Astrocyte (in vitro differentiated cells and primary cell): ENCODE results near the gene LAMP1. TPM values are rescaled to one million over a fixed set of nuclear protein-coding genes. Genes with fewer than 3 reads are reported as not detected.

ENCODE experiments used
- DNase-seq: peaks from one replicate; pipeline ENCODE4 v3.0.0-alpha.2; 2010; ENCODE audit warnings: low read depth
- FAIRE-seq: peaks from 2 replicates; lab custom pipeline; 2011; peaks lifted over from hg19 to GRCh38; lab: Jason Lieb, UNC
- H2AFZ ChIP-seq: 2 replicates; pipeline ENCODE4 v1.6.0; 2012; ENCODE audit warnings: low read depth, low read length, inconsistent platforms
- H3K27ac ChIP-seq: 2 replicates; pipeline ENCODE4 v1.5.1; 2011; ENCODE audit warnings: low read depth, low read length, inconsistent platforms
- H3K27me3 ChIP-seq: 2 replicates; pipeline ENCODE4 v1.6.0; 2011; ENCODE audit warnings: low read length, inconsistent platforms; ENCODE audit not compliant: insufficient read depth
- H3K36me3 ChIP-seq: 2 replicates; pipeline ENCODE4 v1.5.1; 2011; ENCODE audit warnings: low read length, inconsistent platforms; ENCODE audit not compliant: insufficient read depth
- H3K4me1 ChIP-seq: 2 replicates; pipeline ENCODE4 v1.5.1; 2011; ENCODE audit warnings: low read length, inconsistent platforms; ENCODE audit not compliant: insufficient read depth
- H3K4me2 ChIP-seq: 2 replicates; pipeline ENCODE4 v1.6.0; 2012; ENCODE audit warnings: low read length, inconsistent platforms
- H3K4me3 ChIP-seq: 2 replicates; pipeline ENCODE4 v1.5.1; 2011; ENCODE audit warnings: low read depth, mild to moderate bottlenecking, low read length, inconsistent platforms; ENCODE audit not compliant: insufficient read depth
- H3K79me2 ChIP-seq: 2 replicates; pipeline ENCODE4 v1.6.0; 2012; ENCODE audit warnings: mild to moderate bottlenecking, low read length, inconsistent platforms; ENCODE audit not compliant: insufficient read depth
- H3K9ac ChIP-seq: 2 replicates; pipeline ENCODE4 v1.6.0; 2012; ENCODE audit warnings: mild to moderate bottlenecking, low read length, inconsistent platforms
- H3K9me3 ChIP-seq: 2 replicates; pipeline ENCODE4 v1.5.1; 2012; ENCODE audit warnings: low read depth, mild to moderate bottlenecking, low read length, inconsistent platforms; ENCODE audit not compliant: insufficient read depth
- H4K20me1 ChIP-seq: 2 replicates; pipeline ENCODE4 v1.6.0; 2012; ENCODE audit warnings: low read length, inconsistent platforms; ENCODE audit not compliant: insufficient read depth
- H3K27ac Mint-ChIP-seq: one replicate; pipeline ENCODE4 v1.8.0; 2021; ENCODE audit warnings: mild to moderate bottlenecking, mixed read lengths; ENCODE audit not compliant: unreplicated experiment
- H3K27me3 Mint-ChIP-seq: one replicate; pipeline ENCODE4 v1.8.0; 2021; ENCODE audit warnings: low read depth, mixed read lengths; ENCODE audit not compliant: unreplicated experiment
- H3K36me3 Mint-ChIP-seq: one replicate; pipeline ENCODE4 v1.8.0; 2021; ENCODE audit warnings: low read depth, mixed read lengths; ENCODE audit not compliant: unreplicated experiment
- H3K4me1 Mint-ChIP-seq: one replicate; pipeline ENCODE4 v1.8.0; 2021; ENCODE audit warnings: low read depth, mixed read lengths; ENCODE audit not compliant: unreplicated experiment
- H3K4me3 Mint-ChIP-seq: one replicate; pipeline ENCODE4 v1.8.0; 2021; ENCODE audit warnings: mild to moderate bottlenecking, moderate library complexity, mixed read lengths; ENCODE audit not compliant: unreplicated experiment
- H3K9me3 Mint-ChIP-seq: one replicate; pipeline ENCODE4 v1.8.0; 2021; ENCODE audit warnings: mild to moderate bottlenecking, mixed read lengths; ENCODE audit not compliant: unreplicated experiment
- EZH2 ChIP-seq: IDR thresholded peaks from 2 replicates; pipeline ENCODE4 v1.6.1; 2012; ENCODE audit warnings: mild to moderate bottlenecking, low read length, inconsistent platforms; ENCODE audit not compliant: insufficient read depth
- total RNA-seq: library from RNA; stranded (reverse); gene quantifications from 2 replicates; pipeline ENCODE4 v1.2.1, GENCODE V29; 2021
- TF ChIP-seq, protein P1 (sequence below): IDR thresholded peaks from 2 replicates; pipeline ENCODE4 v1.5.1; 2011; ENCODE audit warnings: low read depth, mild to moderate bottlenecking, inconsistent platforms, low read length, moderate library complexity; ENCODE audit not compliant: insufficient read depth

LAMP1 gene
- total RNA-seq, 1 donor from 2014 or later, result 313 TPM

DNA sequence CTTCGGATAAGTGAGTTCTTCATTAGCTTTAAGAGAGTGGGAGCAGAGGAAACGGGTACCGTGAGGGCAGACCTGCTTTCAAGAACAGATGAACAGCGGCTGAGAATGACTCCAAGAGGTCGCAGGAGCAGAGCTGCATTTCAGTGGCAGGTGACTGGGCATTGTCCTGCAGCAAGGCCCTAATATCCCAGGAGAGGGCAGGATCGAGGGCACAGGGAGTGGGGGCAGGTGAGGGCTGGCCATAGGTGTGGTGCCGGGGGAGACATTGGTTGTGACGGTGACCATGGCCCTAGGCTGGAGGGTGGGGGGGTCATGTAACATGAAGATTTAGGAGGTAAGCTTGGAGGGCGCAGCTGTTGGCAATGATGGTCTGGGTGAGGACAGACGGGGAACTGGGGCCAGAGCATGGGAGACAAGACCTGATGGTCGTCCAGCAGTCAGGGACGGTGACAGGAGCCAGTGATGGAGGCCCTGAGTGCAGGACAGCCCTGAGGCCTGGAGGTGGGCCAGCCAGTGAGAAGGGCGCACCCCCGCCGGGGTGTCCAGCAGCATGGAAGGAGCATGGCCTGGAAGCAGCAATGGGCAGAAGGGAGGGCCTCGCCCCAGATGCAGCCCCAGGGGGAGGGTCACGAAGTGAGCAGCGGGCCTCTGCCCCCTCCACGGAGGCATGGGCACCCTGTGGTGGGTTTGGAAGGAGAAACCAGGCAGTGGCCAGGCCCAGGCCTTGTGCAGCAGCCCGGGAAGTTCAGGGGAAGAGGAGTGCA, 29.2 kb upstream of the LAMP1 start:
- H3K27ac Mint-ChIP-seq, result no peak overlapping the region
- Histone ChIP-seq H3K36me3 (peaks cover 17% of the 10 kb centered on the region), H3K9ac (no peak overlapping the region), H3K4me1 (no peaks in the 10 kb centered on the region), H3K79me2 (no peaks in the 10 kb centered on the region), H4K20me1 (no peaks in the 10 kb centered on the region), H3K27me3 (no peaks in the 10 kb centered on the region), H3K4me3 (no peak overlapping the region), H3K9me3 (no peaks in the 10 kb centered on the region), H2AFZ (no peak overlapping the region), H3K27ac (no peak overlapping the region), H3K4me2 (no peak overlapping the region)
- H3K4me1 Mint-ChIP-seq, result no peaks in the 10 kb centered on the region
- peaks cover 14% of the 10 kb centered on the region for H3K36me3 Mint-ChIP-seq
- H3K27me3 Mint-ChIP-seq, result no peaks in the 10 kb centered on the region
- H3K9me3 Mint-ChIP-seq, result no peaks in the 10 kb centered on the region
- DNase-seq (no peak), FAIRE-seq (no peak)
- no peak for TF ChIP-seq EZH2
- TF ChIP-seq, protein P1, sequence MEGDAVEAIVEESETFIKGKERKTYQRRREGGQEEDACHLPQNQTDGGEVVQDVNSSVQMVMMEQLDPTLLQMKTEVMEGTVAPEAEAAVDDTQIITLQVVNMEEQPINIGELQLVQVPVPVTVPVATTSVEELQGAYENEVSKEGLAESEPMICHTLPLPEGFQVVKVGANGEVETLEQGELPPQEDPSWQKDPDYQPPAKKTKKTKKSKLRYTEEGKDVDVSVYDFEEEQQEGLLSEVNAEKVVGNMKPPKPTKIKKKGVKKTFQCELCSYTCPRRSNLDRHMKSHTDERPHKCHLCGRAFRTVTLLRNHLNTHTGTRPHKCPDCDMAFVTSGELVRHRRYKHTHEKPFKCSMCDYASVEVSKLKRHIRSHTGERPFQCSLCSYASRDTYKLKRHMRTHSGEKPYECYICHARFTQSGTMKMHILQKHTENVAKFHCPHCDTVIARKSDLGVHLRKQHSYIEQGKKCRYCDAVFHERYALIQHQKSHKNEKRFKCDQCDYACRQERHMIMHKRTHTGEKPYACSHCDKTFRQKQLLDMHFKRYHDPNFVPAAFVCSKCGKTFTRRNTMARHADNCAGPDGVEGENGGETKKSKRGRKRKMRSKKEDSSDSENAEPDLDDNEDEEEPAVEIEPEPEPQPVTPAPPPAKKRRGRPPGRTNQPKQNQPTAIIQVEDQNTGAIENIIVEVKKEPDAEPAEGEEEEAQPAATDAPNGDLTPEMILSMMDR, result no peak
- no peak overlapping the region for H3K4me3 Mint-ChIP-seq

DNA sequence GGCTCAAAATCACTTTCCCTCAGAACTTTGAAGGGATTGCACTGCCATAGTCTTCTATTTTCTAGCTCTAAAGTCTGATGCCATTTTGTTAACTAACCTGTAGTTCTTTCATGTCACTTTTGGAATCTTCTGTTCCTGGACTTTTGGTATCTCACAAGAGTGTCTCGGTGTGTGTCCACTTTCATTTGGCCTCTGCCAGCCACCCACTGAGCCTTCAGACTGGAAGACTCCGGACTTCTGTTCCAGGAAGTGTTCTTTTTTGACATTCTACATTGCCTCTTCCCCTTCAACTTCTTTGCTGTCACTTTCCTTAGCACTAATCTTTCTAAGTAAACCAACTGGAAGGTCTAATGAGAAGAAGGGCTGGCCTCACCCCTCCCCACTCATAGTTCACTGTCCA, 25.0 kb upstream of the LAMP1 start:
- no peaks in the 10 kb centered on the region for H3K9me3 ChIP-seq
- H3K4me3 ChIP-seq, result no peak overlapping the region
- H3K79me2 ChIP-seq, result no peaks in the 10 kb centered on the region
- no peak overlapping the region for H2AFZ ChIP-seq
- H3K9me3 Mint-ChIP-seq, result no peaks in the 10 kb centered on the region
- DNase-seq (no peak), FAIRE-seq (no peak)
- peaks cover 14% of the 10 kb centered on the region for H3K4me1 ChIP-seq
- no peak overlapping the region for H3K4me2 ChIP-seq
- H3K27me3 ChIP-seq, result no peaks in the 10 kb centered on the region
- H3K36me3 ChIP-seq, result no peaks in the 10 kb centered on the region
- H3K27ac ChIP-seq, result no peak overlapping the region
- no peak overlapping the region for H3K27ac Mint-ChIP-seq
- H3K27me3 Mint-ChIP-seq, result no peaks in the 10 kb centered on the region
- peaks cover 19% of the 10 kb centered on the region for H3K36me3 Mint-ChIP-seq
- H4K20me1 ChIP-seq, result no peaks in the 10 kb centered on the region
- no peak overlapping the region for H3K9ac ChIP-seq
- H3K4me3 Mint-ChIP-seq, result no peak overlapping the region
- peaks cover 16% of the 10 kb centered on the region for H3K4me1 Mint-ChIP-seq
- TF ChIP-seq, protein P1, result no peak
- no peak for TF ChIP-seq EZH2

DNA sequence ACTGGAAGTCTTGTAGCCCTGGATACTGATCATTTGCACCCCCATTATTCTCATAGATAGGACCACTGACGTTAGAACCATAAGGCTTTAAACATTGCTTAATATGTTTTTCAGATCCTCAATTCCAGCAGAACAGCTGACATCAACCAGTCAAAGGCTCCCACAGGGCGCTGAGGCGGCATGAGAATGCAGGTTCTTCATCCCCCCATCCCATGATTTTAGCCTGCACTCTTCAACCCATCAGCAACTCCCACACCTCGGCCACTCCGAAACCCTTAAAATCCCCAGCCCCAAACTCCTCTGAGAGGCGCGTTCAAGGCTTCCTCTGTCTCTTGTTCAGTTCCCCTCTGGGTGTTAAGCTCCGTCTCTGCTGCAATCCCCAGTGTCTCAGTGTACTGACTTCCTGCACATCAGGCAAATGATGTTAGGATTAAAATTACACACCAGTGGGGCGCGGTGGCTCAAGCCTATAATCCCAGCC, 24.3 kb upstream of the LAMP1 start:
- no peaks in the 10 kb centered on the region for H3K79me2 ChIP-seq
- H2AFZ ChIP-seq, result no peak overlapping the region
- H4K20me1 ChIP-seq, result no peaks in the 10 kb centered on the region
- no peak overlapping the region for H3K4me3 ChIP-seq
- H3K27ac Mint-ChIP-seq, result no peak overlapping the region
- peaks cover 21% of the 10 kb centered on the region for H3K36me3 Mint-ChIP-seq
- no peaks in the 10 kb centered on the region for H3K27me3 ChIP-seq
- no peak overlapping the region for H3K4me2 ChIP-seq
- H3K4me1 Mint-ChIP-seq, result peaks cover 16% of the 10 kb centered on the region
- H3K4me3 Mint-ChIP-seq, result no peak overlapping the region
- FAIRE-seq (no peak), DNase-seq (no peak)
- no peak overlapping the region for H3K27ac ChIP-seq
- H3K9ac ChIP-seq, result no peak overlapping the region
- no peaks in the 10 kb centered on the region for H3K36me3 ChIP-seq
- H3K27me3 Mint-ChIP-seq, result peaks cover 3% of the 10 kb centered on the region
- H3K4me1 ChIP-seq, result peaks cover 14% of the 10 kb centered on the region
- H3K9me3 ChIP-seq, result no peaks in the 10 kb centered on the region
- H3K9me3 Mint-ChIP-seq, result no peaks in the 10 kb centered on the region
- TF ChIP-seq, protein P1, result no peak
- no peak for TF ChIP-seq EZH2
